Natural killer cell (primary cell): ENCODE data around the gene CGN. TPM values are rescaled to one million over a fixed set of nuclear protein-coding genes. Genes with fewer than 3 reads are reported as not detected.

Experiments
- ATAC-seq, 3 donors: fragments of 150-1000 bp in 2 of 3; fragments of 200-7000 bp in 1 of 3; cut with Tn5 transposase; 1 replicate in 1 of 3; 2 replicates in 2 of 3; pipeline ENCODE4 v1.10.0; 2021; ENCODE audit warnings: mild to moderate bottlenecking in 2 of 3, moderate library complexity in 2 of 3
- DNase-seq, 2 donors: peaks; one replicate each; pipeline versions ENCODE4 v3.0.0 to v3.0.0-alpha.2; 2013 to 2021; ENCODE audit warnings: mixed read lengths in 1 of 2
- H3K27ac ChIP-seq: one replicate; pipeline ENCODE4 v1.5.1; 2013; ENCODE audit warnings: mild to moderate bottlenecking, low read length
- H3K27me3 ChIP-seq: one replicate; pipeline ENCODE4 v1.6.1; 2013; ENCODE audit warnings: low read length; ENCODE audit not compliant: control insufficient read depth, insufficient read depth
- H3K36me3 ChIP-seq: one replicate; pipeline ENCODE4 v1.6.1; 2013; ENCODE audit warnings: low read length; ENCODE audit not compliant: control insufficient read depth, insufficient read depth
- H3K4me1 ChIP-seq: one replicate; pipeline ENCODE4 v1.6.1; 2013; ENCODE audit warnings: low read length; ENCODE audit not compliant: control insufficient read depth, insufficient read depth
- H3K4me3 ChIP-seq: one replicate; pipeline ENCODE4 v1.5.1; 2013; ENCODE audit warnings: low read length
- H3K9me3 ChIP-seq: one replicate; pipeline ENCODE4 v1.6.1; 2013; ENCODE audit warnings: low read length; ENCODE audit not compliant: control insufficient read depth, insufficient read depth
- H3K27ac Mint-ChIP-seq, 2 donors: one replicate each; pipeline ENCODE4 v1.8.0; 2022; ENCODE audit warnings: mild to moderate bottlenecking in 2 of 2, mixed read lengths in 2 of 2, moderate library complexity in 1 of 2
- H3K27me3 Mint-ChIP-seq, 2 donors: one replicate each; pipeline ENCODE4 v1.8.0; 2022; ENCODE audit warnings: low read depth in 2 of 2, mixed read lengths in 2 of 2
- H3K36me3 Mint-ChIP-seq: one replicate; pipeline ENCODE4 v1.8.0; 2022; ENCODE audit warnings: mixed read lengths
- H3K4me1 Mint-ChIP-seq, 2 donors: one replicate each; pipeline ENCODE4 v1.8.0; 2022; ENCODE audit warnings: mixed read lengths in 2 of 2
- H3K4me3 Mint-ChIP-seq: one replicate; pipeline ENCODE4 v1.8.0; 2022; ENCODE audit warnings: mild to moderate bottlenecking, moderate library complexity, mixed read lengths
- H3K9me3 Mint-ChIP-seq, 2 donors: one replicate each; pipeline ENCODE4 v1.8.0; 2022; ENCODE audit warnings: mixed read lengths in 2 of 2
- CTCF ChIP-seq: fragments of 200-600 bp; IDR thresholded peaks from one replicate; pipeline ENCODE4 v1.8.0; 2022; ENCODE audit warnings: antibody characterized with exemption
- WGBS: methylation state at CpG from one replicate; pipeline ENCODE4 v1.1.7; 2013; ENCODE audit warnings: missing lambda C conversion rate; ENCODE audit not compliant: insufficient coverage; 5-methylcytosine and 5-hydroxymethylcytosine counted together
- intact Hi-C: fragments of 100-400 bp; cut with micrococcal nuclease; formaldehyde crosslinking; loops from one replicate; pipeline ENCODE4 v1.14.2; 2022
- total RNA-seq, 4 donors: library from RNA; stranded (reverse); fragments of 120-200 nt in 1 of 4; gene quantifications; one replicate each; pipeline versions ENCODE4 v1.2.3 to v1.2.4, GENCODE V29; 2013 to 2022

CGN gene
- total RNA-seq, 3 donors from 2014 or later (not counting 1 experiment from before 2014, with no cell fraction given): 0.07 to 0.80 TPM; not detected in 1

DNA sequence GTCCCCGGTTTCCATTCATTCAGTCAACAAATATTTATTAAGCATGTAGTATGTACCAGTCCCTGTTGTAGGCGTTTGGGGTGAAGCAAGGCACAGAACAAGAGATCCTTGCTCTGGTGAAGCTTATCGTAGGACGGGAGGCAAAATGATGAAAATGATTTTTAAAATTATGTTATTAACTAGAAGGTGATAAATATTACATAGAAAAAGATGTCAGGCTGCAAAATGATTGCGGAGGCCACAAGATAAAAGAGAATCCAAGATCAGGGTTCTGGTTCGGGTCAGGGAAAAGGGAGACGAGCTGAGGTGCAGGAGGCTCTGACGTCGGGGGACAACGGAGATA lies 602 bp upstream of the CGN start:
- H3K27me3 ChIP-seq: no peaks in the 10 kb centered on the region
- intact Hi-C loops: no loop called here
- peaks cover 0 to 4% of the 10 kb centered on the region in 2 donors for H3K27me3 Mint-ChIP-seq
- peak overlapping the region; percentile 98 for H3K4me3 Mint-ChIP-seq
- no peaks in the 10 kb centered on the region for H3K9me3 Mint-ChIP-seq
- H3K9me3 ChIP-seq: no peaks in the 10 kb centered on the region
- H3K4me1 ChIP-seq: peaks cover 23% of the 10 kb centered on the region
- peak overlapping the region; percentile 69 to 85 for H3K27ac Mint-ChIP-seq
- no peaks in the 10 kb centered on the region for H3K36me3 Mint-ChIP-seq
- H3K36me3 ChIP-seq: no peaks in the 10 kb centered on the region
- WGBS: 5% methylated on average over 9 of the region's 10 CpGs
- ATAC-seq (no peak), DNase-seq (no peak)
- H3K4me1 Mint-ChIP-seq: peaks cover 8 to 19% of the 10 kb centered on the region in 2 donors
- H3K27ac ChIP-seq: peak overlapping the region; percentile 2
- peak overlapping the region; percentile 72 for H3K4me3 ChIP-seq
- no peak for TF ChIP-seq CTCF

DNA sequence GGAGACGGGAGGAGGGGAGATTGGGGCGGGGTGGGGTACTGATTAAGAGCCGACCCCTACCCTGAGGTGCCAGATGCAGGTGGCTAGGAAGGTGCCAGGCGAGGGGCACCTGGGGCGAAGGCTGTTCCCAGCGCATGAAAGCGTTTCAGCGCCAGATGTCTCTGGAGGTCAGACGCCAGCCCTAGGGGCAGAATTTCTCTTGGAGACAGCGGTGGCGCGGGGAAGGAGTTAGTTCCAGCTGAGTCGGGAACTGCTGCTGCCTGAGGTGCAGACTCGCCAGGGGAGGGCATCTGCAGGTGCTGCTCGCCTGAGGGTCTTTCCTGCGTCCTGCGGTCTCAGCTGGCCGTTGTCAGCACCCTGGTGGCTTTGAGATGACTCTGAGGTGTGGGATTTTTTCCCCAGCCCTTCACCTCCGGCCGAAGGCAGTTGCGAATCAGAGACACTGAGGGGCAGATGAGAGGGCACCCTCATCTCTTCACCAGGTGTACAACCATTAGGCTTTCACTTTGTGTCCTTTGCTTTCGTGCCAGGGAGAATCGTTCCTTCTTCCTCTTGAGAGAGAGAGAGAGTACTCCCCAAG lies 539 bp downstream of the CGN start:
- DNase-seq (peak; percentile 29 to 53), ATAC-seq (peak; percentile 14 to 33 (median 17))
- Histone ChIP-seq H3K27me3 (no peaks in the 10 kb centered on the region), H3K4me3 (peak overlapping the region; percentile 72), H3K27ac (no peak overlapping the region), H3K9me3 (no peaks in the 10 kb centered on the region), H3K36me3 (no peaks in the 10 kb centered on the region), H3K4me1 (peaks cover 23% of the 10 kb centered on the region)
- no peaks in the 10 kb centered on the region for H3K36me3 Mint-ChIP-seq
- peak overlapping the region; percentile 83 for H3K4me3 Mint-ChIP-seq
- intact Hi-C loops: loop anchor here (1.0 kb wide), 1 partner anchor 29 kb away; the partner anchor contains the start of gene TUFT1
- peaks cover 0 to 4% of the 10 kb centered on the region in 2 donors for H3K27me3 Mint-ChIP-seq
- no peaks in the 10 kb centered on the region for H3K9me3 Mint-ChIP-seq
- TF ChIP-seq CTCF: no peak
- peaks cover 8 to 19% of the 10 kb centered on the region in 2 donors for H3K4me1 Mint-ChIP-seq
- peak overlapping the region in 1 of 2 donors; percentile 85 for H3K27ac Mint-ChIP-seq
- WGBS: under 1% methylated on average over 21 of the region's 23 CpGs

DNA sequence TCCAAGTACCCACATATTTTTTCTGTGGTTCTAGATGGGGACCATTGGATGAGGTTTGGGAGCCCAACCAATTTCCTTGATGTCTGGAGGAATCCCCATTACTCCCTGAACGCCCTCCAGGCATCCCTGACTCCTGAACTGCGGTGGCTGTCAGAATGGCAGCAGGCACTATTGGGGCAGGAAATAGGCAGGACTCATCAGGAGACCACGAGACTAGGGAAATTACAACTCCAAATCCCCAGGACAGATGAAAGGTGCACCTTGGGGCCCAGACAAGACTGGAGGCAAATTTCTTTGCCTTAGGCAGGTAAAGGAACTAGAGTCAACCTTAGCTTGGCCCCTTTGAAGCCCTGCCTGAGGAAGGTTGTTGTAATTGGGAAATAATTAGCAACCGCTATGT lies 1.1 kb downstream of the CGN start:
- peaks cover 0 to 4% of the 10 kb centered on the region in 2 donors for H3K27me3 Mint-ChIP-seq
- no peaks in the 10 kb centered on the region for H3K36me3 Mint-ChIP-seq
- DNase-seq (peak in 1 of 2 donors; percentile 19), ATAC-seq (no peak)
- WGBS: 65% methylated on average over 4 of the region's 4 CpGs
- no peak for TF ChIP-seq CTCF
- Histone ChIP-seq H3K4me3 (no peak overlapping the region), H3K4me1 (peaks cover 23% of the 10 kb centered on the region), H3K36me3 (no peaks in the 10 kb centered on the region), H3K9me3 (no peaks in the 10 kb centered on the region), H3K27me3 (no peaks in the 10 kb centered on the region), H3K27ac (no peak overlapping the region)
- H3K4me1 Mint-ChIP-seq: peaks cover 8 to 19% of the 10 kb centered on the region in 2 donors
- intact Hi-C loops: no loop called here
- H3K27ac Mint-ChIP-seq: no peak overlapping the region
- no peaks in the 10 kb centered on the region for H3K9me3 Mint-ChIP-seq
- peak overlapping the region; percentile 83 for H3K4me3 Mint-ChIP-seq
